ENCODE data around the gene SPATA31E1. TPM values are rescaled to one million over a fixed set of nuclear protein-coding genes. Genes with fewer than 3 reads are reported as not detected.

SPATA31E1 gene
- total and polyA plus RNA-seq, 9 of the 15 experiments (the other 6 are each of a cell fraction or from before 2014, with no cell fraction given) = not detected

DNA sequence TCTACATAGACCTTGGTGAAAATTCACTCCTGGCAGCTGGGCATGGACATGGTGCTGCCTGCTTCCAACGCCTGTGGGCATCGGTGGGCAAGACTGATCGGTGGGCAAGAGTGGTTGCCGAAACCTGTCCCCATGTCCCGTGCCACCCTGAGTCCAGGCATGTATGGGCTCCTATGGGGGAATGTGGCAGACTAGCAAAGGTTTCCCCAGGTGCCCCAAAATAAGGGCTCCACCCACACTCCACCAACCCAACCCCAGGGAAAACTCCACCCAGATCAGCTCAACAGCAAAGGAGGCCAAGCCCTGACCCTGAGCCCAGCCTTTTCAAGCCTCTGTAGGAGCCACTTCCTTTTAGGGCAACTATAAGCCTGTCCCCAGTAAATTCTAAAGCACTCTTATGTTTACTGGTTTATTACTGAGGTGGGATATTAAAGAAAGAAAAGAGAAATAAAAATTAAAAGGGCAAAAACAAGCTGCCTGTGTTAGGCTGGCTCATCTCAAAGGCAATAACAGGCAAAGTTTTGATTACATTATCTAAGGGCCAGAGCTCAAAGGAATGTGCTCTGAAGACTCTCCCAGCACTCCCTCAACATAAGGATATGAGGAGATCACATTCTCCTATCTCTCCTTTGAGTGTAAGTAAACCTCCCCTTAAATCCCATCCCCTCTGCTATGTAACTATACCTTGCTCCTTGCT is 8.9 kb upstream of the SPATA31E1 start:
- TF ChIP-seq SRSF3 (IDR thresholded peaks at IDR 0.05; ENCODE audit: insufficient read depth, low read length) = no peak
- TF ChIP-seq, protein P1, sequence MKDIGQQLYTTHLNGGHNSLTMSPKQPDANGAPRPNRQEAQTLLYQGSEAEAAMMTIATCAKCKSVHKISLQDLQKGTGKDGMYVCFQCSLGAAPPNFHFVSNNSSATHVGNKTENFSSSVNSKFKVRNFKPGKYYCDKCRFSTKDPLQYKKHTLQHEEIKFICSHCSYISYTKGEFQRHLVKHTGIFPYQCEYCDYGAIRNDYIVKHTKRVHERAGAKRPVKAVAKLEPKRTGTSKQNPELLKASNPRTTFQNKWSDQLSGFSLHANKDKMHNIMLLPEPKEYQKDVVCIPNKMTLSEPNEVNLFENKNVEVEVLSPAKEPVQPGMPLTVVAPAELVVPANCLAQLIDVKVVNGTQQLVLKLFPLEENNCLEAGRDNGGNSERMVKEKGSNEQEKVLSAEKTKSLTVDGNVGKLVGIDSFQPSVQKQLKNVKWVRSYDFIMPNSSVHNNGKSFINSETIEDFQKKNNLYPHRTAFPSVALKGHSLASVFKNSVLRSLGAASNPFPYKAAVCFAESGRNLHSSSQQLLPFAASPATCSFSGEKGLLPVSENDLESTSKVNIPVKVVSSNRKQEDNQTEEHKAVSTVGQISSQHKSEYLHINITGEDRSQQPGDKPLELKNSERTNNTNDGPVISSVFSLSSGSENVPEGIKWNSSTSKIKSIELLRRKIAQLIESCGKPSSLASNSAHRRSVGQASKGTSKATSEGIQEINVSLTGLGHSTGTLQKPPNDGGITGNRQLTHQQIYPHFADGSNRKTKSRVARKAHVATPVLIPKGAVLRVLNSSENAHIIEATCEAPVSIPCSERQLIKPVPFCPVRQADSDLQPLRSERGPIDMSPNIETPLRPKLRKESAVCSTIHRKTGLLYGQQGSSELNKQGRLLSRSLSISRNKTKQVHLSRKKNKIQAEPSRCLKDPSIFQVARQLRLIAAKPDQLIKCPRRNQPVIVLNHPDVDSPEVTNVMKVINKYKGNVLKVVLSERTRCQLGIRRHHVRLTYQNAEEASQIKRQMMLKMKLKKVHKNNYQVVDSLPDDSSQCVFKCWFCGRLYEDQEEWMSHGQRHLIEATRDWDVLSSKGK (CRISPR knock-in tag; IDR thresholded peaks at IDR 0.05) = no peak
- no peak for TF ChIP-seq JUN (IDR thresholded peaks at IDR 0.05; ENCODE audit: borderline replicate concordance, low read depth, low read length)
- TF ChIP-seq JUN (CRISPR knock-in tag; IDR thresholded peaks at IDR 0.05; ENCODE audit: borderline replicate concordance) = no peak
- TF ChIP-seq GTF2F1 (IDR thresholded peaks at IDR 0.05; ENCODE audit: low read depth, low read length) = no peak
- no peak for TF ChIP-seq ZNF764 (CRISPR knock-in tag; IDR thresholded peaks at IDR 0.05; ENCODE audit: low read depth)
- TF ChIP-seq, protein P2, sequence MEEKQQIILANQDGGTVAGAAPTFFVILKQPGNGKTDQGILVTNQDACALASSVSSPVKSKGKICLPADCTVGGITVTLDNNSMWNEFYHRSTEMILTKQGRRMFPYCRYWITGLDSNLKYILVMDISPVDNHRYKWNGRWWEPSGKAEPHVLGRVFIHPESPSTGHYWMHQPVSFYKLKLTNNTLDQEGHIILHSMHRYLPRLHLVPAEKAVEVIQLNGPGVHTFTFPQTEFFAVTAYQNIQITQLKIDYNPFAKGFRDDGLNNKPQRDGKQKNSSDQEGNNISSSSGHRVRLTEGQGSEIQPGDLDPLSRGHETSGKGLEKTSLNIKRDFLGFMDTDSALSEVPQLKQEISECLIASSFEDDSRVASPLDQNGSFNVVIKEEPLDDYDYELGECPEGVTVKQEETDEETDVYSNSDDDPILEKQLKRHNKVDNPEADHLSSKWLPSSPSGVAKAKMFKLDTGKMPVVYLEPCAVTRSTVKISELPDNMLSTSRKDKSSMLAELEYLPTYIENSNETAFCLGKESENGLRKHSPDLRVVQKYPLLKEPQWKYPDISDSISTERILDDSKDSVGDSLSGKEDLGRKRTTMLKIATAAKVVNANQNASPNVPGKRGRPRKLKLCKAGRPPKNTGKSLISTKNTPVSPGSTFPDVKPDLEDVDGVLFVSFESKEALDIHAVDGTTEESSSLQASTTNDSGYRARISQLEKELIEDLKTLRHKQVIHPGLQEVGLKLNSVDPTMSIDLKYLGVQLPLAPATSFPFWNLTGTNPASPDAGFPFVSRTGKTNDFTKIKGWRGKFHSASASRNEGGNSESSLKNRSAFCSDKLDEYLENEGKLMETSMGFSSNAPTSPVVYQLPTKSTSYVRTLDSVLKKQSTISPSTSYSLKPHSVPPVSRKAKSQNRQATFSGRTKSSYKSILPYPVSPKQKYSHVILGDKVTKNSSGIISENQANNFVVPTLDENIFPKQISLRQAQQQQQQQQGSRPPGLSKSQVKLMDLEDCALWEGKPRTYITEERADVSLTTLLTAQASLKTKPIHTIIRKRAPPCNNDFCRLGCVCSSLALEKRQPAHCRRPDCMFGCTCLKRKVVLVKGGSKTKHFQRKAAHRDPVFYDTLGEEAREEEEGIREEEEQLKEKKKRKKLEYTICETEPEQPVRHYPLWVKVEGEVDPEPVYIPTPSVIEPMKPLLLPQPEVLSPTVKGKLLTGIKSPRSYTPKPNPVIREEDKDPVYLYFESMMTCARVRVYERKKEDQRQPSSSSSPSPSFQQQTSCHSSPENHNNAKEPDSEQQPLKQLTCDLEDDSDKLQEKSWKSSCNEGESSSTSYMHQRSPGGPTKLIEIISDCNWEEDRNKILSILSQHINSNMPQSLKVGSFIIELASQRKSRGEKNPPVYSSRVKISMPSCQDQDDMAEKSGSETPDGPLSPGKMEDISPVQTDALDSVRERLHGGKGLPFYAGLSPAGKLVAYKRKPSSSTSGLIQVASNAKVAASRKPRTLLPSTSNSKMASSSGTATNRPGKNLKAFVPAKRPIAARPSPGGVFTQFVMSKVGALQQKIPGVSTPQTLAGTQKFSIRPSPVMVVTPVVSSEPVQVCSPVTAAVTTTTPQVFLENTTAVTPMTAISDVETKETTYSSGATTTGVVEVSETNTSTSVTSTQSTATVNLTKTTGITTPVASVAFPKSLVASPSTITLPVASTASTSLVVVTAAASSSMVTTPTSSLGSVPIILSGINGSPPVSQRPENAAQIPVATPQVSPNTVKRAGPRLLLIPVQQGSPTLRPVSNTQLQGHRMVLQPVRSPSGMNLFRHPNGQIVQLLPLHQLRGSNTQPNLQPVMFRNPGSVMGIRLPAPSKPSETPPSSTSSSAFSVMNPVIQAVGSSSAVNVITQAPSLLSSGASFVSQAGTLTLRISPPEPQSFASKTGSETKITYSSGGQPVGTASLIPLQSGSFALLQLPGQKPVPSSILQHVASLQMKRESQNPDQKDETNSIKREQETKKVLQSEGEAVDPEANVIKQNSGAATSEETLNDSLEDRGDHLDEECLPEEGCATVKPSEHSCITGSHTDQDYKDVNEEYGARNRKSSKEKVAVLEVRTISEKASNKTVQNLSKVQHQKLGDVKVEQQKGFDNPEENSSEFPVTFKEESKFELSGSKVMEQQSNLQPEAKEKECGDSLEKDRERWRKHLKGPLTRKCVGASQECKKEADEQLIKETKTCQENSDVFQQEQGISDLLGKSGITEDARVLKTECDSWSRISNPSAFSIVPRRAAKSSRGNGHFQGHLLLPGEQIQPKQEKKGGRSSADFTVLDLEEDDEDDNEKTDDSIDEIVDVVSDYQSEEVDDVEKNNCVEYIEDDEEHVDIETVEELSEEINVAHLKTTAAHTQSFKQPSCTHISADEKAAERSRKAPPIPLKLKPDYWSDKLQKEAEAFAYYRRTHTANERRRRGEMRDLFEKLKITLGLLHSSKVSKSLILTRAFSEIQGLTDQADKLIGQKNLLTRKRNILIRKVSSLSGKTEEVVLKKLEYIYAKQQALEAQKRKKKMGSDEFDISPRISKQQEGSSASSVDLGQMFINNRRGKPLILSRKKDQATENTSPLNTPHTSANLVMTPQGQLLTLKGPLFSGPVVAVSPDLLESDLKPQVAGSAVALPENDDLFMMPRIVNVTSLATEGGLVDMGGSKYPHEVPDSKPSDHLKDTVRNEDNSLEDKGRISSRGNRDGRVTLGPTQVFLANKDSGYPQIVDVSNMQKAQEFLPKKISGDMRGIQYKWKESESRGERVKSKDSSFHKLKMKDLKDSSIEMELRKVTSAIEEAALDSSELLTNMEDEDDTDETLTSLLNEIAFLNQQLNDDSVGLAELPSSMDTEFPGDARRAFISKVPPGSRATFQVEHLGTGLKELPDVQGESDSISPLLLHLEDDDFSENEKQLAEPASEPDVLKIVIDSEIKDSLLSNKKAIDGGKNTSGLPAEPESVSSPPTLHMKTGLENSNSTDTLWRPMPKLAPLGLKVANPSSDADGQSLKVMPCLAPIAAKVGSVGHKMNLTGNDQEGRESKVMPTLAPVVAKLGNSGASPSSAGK (IDR thresholded peaks at IDR 0.05) = no peak
- CTCF ChIA-PET (ENCODE audit: low intra/inter-chr PET ratio) = no interaction called here

More for the DNA sequence above, 8.9 kb upstream of the SPATA31E1 start:
- H3K4me3 ChIP-seq = no peak overlapping the region
- ATAC-seq = no peak
- no peak overlapping the region for H3K4me2 ChIP-seq (ENCODE audit: insufficient read depth, low read length)
- no peak overlapping the region for H3K9ac ChIP-seq (ENCODE audit: insufficient read depth in 1 of 2, low read depth in 2 of 2, low read length in 2 of 2)
- no TSS peak for BruUV-seq (replicated peaks)
- in situ Hi-C loops (cut with MboI) (no loop called here), intact Hi-C loops (cut with micrococcal nuclease) (no loop called here)
- POLR2A ChIA-PET = no interaction called here
- H3K36me3 ChIP-seq (ENCODE audit: control insufficient read depth, insufficient read depth, low read length) = no peaks in the 10 kb centered on the region
- no peak overlapping the region for H2AFZ ChIP-seq (ENCODE audit: low read depth, low read length)
- H3K79me2 ChIP-seq (ENCODE audit: control insufficient read depth, insufficient read depth, low read length) = no peaks in the 10 kb centered on the region
- peaks cover 0 to 9% of the 10 kb centered on the region in 2 experiments; a peak in 3 of 5 replicates for H3K27me3 ChIP-seq (ENCODE audit: control insufficient read depth in 2 of 2, insufficient read depth in 2 of 2, low read length in 2 of 2)
- H3K9me3 ChIP-seq (replicated peaks; ENCODE audit: control insufficient read depth, insufficient read depth, low read depth, low read length) = no peaks in the 10 kb centered on the region
- no peak for FAIRE-seq
- peaks cover 0 to 2% of the 10 kb centered on the region in 2 experiments; a peak in 3 of 5 replicates for H3K4me1 ChIP-seq (replicated peaks in 1 of 2; ENCODE audit: control insufficient read depth in 2 of 2, insufficient read depth in 2 of 2, low read length in 2 of 2)
- no peak for DNase-seq (ENCODE audit: extremely low read depth in 1 of 4, low spot score in 3 of 4)
- WGBS (ENCODE audit: insufficient coverage, low coverage, missing lambda C conversion rate) = 26% methylated on average over 5 of the region's 5 CpGs
- no peak overlapping the region for H3K27ac ChIP-seq (ENCODE audit: extremely low read depth, low read depth, low read length)
- H4K20me1 ChIP-seq (replicated peaks; ENCODE audit: control insufficient read depth, insufficient read depth, low read length) = no peaks in the 10 kb centered on the region
- H3K9me1 ChIP-seq (ENCODE audit: control insufficient read depth, insufficient read depth, low read length) = no peaks in the 10 kb centered on the region

All from K562 (cell line).